Measurements from ENCODE around the gene SSH2. TPM values are rescaled to one million over a fixed set of nuclear protein-coding genes. Genes with fewer than 3 reads are reported as not detected.

SSH2 gene
- total and polyA plus RNA-seq, 9 of the 15 experiments (the other 6 are each of a cell fraction or from before 2014, with no cell fraction given) = 3.9 to 16.1 (median 10.2) TPM

GRCh38 chr17:29929533-29930408 lies at the start of gene SSH2 (continued):
- TF ChIP-seq CLOCK (CRISPR knock-in tag; IDR thresholded peaks at IDR 0.05; ENCODE audit: borderline replicate concordance) (no peak), MAFK (IDR thresholded peaks at IDR 0.05; ENCODE audit: low read length) (no peak), TFAM (CRISPR knock-in tag; conservative IDR thresholded peaks at IDR 0.05) (no peak), SIN3A (IDR thresholded peaks at IDR 0.05; ENCODE audit: borderline replicate concordance in 2 of 2, control insufficient read depth in 1 of 2, low read depth in 2 of 2, low read length in 2 of 2) (peak; percentile 46 to 75; a peak in 1 of 4 replicates), FOXJ3 (CRISPR knock-in tag; IDR thresholded peaks at IDR 0.05) (no peak), ZBTB43 (CRISPR knock-in tag; IDR thresholded peaks at IDR 0.05) (no peak), ESRRA (IDR thresholded peaks at IDR 0.05; ENCODE audit: borderline replicate concordance, low read depth) (no peak), SMARCA4 (IDR thresholded peaks at IDR 0.05) (peak; percentile 85), ZNF277 (CRISPR knock-in tag; IDR thresholded peaks at IDR 0.05; ENCODE audit: borderline replicate concordance) (no peak), MED1 (CRISPR knock-in tag; IDR thresholded peaks at IDR 0.05; ENCODE audit: borderline replicate concordance) (no peak), MITF (IDR thresholded peaks at IDR 0.05) (no peak), KHSRP (IDR thresholded peaks at IDR 0.05) (no peak), E2F6 (IDR thresholded peaks at IDR 0.05; ENCODE audit: borderline replicate concordance in 1 of 2, extremely low read depth in 1 of 2, insufficient read depth in 1 of 2, insufficient read length in 1 of 2, low read depth in 1 of 2, low read length in 1 of 2, poor library complexity in 1 of 2, severe bottlenecking in 1 of 2) (peak; percentile 57 to 80), ZNF511 (CRISPR knock-in tag; IDR thresholded peaks at IDR 0.05) (no peak), ZNF57 (CRISPR knock-in tag; IDR thresholded peaks at IDR 0.05) (no peak), TSC22D4 (tag; IDR thresholded peaks at IDR 0.05) (no peak), ZNF316 (IDR thresholded peaks at IDR 0.05) (no peak; the same call in 1 of the 2 replicates)
